ENCODE data around the gene EVA1C. TPM values are rescaled to one million over a fixed set of nuclear protein-coding genes. Genes with fewer than 3 reads are reported as not detected.

The EVA1C gene
- total and polyA plus RNA-seq, 9 of the 15 experiments (the other 6 are each of a cell fraction or from before 2014, with no cell fraction given), result 0.22 TPM; not detected in 8

GRCh38 chr21:32380940-32381339 lies 31.6 kb upstream of the EVA1C start:
- Histone ChIP-seq H3K27me3 (ENCODE audit: control insufficient read depth in 2 of 2, insufficient read depth in 2 of 2, low read length in 2 of 2) (no peaks in the 10 kb centered on the region), H3K4me3 (no peak overlapping the region), H4K20me1 (replicated peaks; ENCODE audit: control insufficient read depth, insufficient read depth, low read length) (peaks cover 8% of the 10 kb centered on the region; the same call in 1 of the 2 replicates), H2AFZ (ENCODE audit: low read depth, low read length) (no peak overlapping the region), H3K79me2 (ENCODE audit: control insufficient read depth, insufficient read depth, low read length) (peaks cover 31% of the 10 kb centered on the region), H3K36me3 (ENCODE audit: control insufficient read depth, insufficient read depth, low read length) (peaks cover 97% of the 10 kb centered on the region), H3K9ac (ENCODE audit: insufficient read depth in 1 of 2, low read depth in 2 of 2, low read length in 2 of 2) (no peak overlapping the region), H3K27ac (ENCODE audit: extremely low read depth, low read depth, low read length) (no peak overlapping the region), H3K4me2 (ENCODE audit: insufficient read depth, low read length) (no peak overlapping the region), H3K9me1 (ENCODE audit: control insufficient read depth, insufficient read depth, low read length) (no peaks in the 10 kb centered on the region), H3K4me1 (replicated peaks in 1 of 2; ENCODE audit: control insufficient read depth in 2 of 2, insufficient read depth in 2 of 2, low read length in 2 of 2) (no peaks in the 10 kb centered on the region), H3K9me3 (replicated peaks; ENCODE audit: control insufficient read depth, insufficient read depth, low read depth, low read length) (no peaks in the 10 kb centered on the region)
- intact Hi-C loops (cut with micrococcal nuclease), result no loop called here
- DNase-seq (ENCODE audit: extremely low read depth in 1 of 4, low spot score in 3 of 4) (no peak), ATAC-seq (no peak), FAIRE-seq (no peak)
- ChIA-PET POLR2A (no interaction called here), CTCF (ENCODE audit: low intra/inter-chr PET ratio) (no interaction called here)
- TF ChIP-seq BMI1 (IDR thresholded peaks at IDR 0.05; ENCODE audit: low read length) (no peak), FIP1L1 (IDR thresholded peaks at IDR 0.05; ENCODE audit: low read depth, low read length, poor library complexity, severe bottlenecking) (no peak), FOSL1 (tag; conservative IDR thresholded peaks at IDR 0.05) (no peak), NCOA1 (IDR thresholded peaks at IDR 0.05; ENCODE audit: low read depth) (no peak), RFX5 (IDR thresholded peaks at IDR 0.05; ENCODE audit: low read depth, low read length) (no peak), LCOR (CRISPR knock-in tag; IDR thresholded peaks at IDR 0.05) (no peak), NFRKB (IDR thresholded peaks at IDR 0.05; ENCODE audit: low read depth) (no peak), HDAC2 (IDR thresholded peaks at IDR 0.05) (no peak), HMG20B (CRISPR knock-in tag; IDR thresholded peaks at IDR 0.05) (no peak), MTA2 (IDR thresholded peaks at IDR 0.05; ENCODE audit: low read depth) (no peak), IRF9 (tag; IDR thresholded peaks at IDR 0.05) (no peak), ZZZ3 (IDR thresholded peaks at IDR 0.05) (no peak), VEZF1 (CRISPR knock-in tag; IDR thresholded peaks at IDR 0.05) (no peak), ZNF76 (CRISPR knock-in tag; IDR thresholded peaks at IDR 0.05; ENCODE audit: borderline replicate concordance) (no peak), ILF3 (IDR thresholded peaks at IDR 0.05; ENCODE audit: borderline replicate concordance) (no peak), DPF2 (IDR thresholded peaks at IDR 0.05) (no peak), EP300 (IDR thresholded peaks at IDR 0.05; ENCODE audit: low read length) (no peak), HOXB6 (CRISPR knock-in tag; IDR thresholded peaks at IDR 0.05; ENCODE audit: borderline replicate concordance) (no peak)
- TF ChIP-seq, protein P1, sequence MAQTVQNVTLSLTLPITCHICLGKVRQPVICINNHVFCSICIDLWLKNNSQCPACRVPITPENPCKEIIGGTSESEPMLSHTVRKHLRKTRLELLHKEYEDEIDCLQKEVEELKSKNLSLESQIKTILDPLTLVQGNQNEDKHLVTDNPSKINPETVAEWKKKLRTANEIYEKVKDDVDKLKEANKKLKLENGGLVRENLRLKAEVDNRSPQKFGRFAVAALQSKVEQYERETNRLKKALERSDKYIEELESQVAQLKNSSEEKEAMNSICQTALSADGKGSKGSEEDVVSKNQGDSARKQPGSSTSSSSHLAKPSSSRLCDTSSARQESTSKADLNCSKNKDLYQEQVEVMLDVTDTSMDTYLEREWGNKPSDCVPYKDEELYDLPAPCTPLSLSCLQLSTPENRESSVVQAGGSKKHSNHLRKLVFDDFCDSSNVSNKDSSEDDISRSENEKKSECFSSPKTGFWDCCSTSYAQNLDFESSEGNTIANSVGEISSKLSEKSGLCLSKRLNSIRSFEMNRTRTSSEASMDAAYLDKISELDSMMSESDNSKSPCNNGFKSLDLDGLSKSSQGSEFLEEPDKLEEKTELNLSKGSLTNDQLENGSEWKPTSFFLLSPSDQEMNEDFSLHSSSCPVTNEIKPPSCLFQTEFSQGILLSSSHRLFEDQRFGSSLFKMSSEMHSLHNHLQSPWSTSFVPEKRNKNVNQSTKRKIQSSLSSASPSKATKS (CRISPR knock-in tag; IDR thresholded peaks at IDR 0.05), result no peak
- in situ Hi-C loops (cut with MboI), result no loop called here
- BruUV-seq (replicated peaks), result TSS peak; percentile 17
- WGBS (ENCODE audit: insufficient coverage, low coverage, missing lambda C conversion rate), result 70% methylated on average over 4 of the region's 4 CpGs
